ENCODE results near the gene MED22.

The MED22 gene

GRCh38 chr9:133304477-133305377 lies 43.2 kb downstream of the MED22 start:
- Histone ChIP-seq H3K79me1 (ENCODE audit: low read depth, low read length) (no peaks in the 10 kb centered on the region), H3K27me3 (ENCODE audit: control insufficient read depth in 3 of 3, insufficient read depth in 3 of 3, low read depth in 1 of 3, low read length in 3 of 3) (peaks cover 0 to 21% (median 2%) of the 10 kb centered on the region in 3 experiments), H3K23ac (ENCODE audit: low read depth, low read length, poor library complexity) (no peak overlapping the region), H2BK12ac (ENCODE audit: low read length) (no peak overlapping the region), H3K4me1 (ENCODE audit: control insufficient read depth in 2 of 2, insufficient read depth in 1 of 2, low read depth in 1 of 2, low read length in 2 of 2) (peaks cover 0 to 1% of the 10 kb centered on the region in 2 donors), H3K9me3 (replicated peaks in 1 of 2; ENCODE audit: control insufficient read depth in 2 of 2, insufficient read depth in 1 of 2, low read depth in 1 of 2, low read length in 2 of 2) (peaks cover 2 to 4% of the 10 kb centered on the region in 2 donors), H3K27ac (replicated peaks; ENCODE audit: low read length) (no peak overlapping the region), H3K14ac (ENCODE audit: low read length) (no peak overlapping the region), H3K4me2 (ENCODE audit: insufficient read depth, low read length, poor library complexity, severe bottlenecking) (no peak overlapping the region), H3K36me3 (replicated peaks in 1 of 2; ENCODE audit: control insufficient read depth in 2 of 2, insufficient read depth in 2 of 2, low read length in 2 of 2) (no peaks in the 10 kb centered on the region), H2AK5ac (ENCODE audit: low read depth, low read length) (peak overlapping the region; percentile 24), H3K9ac (ENCODE audit: low read depth, low read length, poor library complexity) (no peak overlapping the region), H3K4ac (ENCODE audit: low read length) (no peak overlapping the region), H2BK5ac (ENCODE audit: low read length) (no peak overlapping the region), H2AFZ (ENCODE audit: low read length) (peak overlapping the region; percentile 49), H3K4me3 (ENCODE audit: low read length in 2 of 2) (no peak overlapping the region), H3K18ac (ENCODE audit: low read length) (no peak overlapping the region), H2BK15ac (ENCODE audit: low read length) (no peak overlapping the region), H4K8ac (ENCODE audit: low read depth, low read length) (no peak overlapping the region), H2BK120ac (ENCODE audit: low read depth, low read length) (no peak overlapping the region), H4K91ac (ENCODE audit: low read depth, low read length, poor library complexity) (no peak overlapping the region)
- WGBS, 2 donors (ENCODE audit: extremely low coverage in 2 of 2, insufficient read length in 2 of 2, insufficient replicate concordance in 1 of 2) = no CpG with 5 or more reads among the region's 38 CpGs
- no peak for DNase-seq (ENCODE audit: low spot score)

- Histone ChIP-seq H3K36me3 (replicated peaks in 1 of 2; ENCODE audit: control insufficient read depth in 2 of 2, insufficient read depth in 2 of 2, low read length in 2 of 2) (no peaks in the 10 kb centered on the region), H3K9ac (ENCODE audit: low read depth, low read length, poor library complexity) (no peak overlapping the region), H2BK12ac (ENCODE audit: low read length) (no peak overlapping the region), H3K4me1 (ENCODE audit: control insufficient read depth in 2 of 2, insufficient read depth in 1 of 2, low read depth in 1 of 2, low read length in 2 of 2) (peaks cover 0 to 1% of the 10 kb centered on the region in 2 donors), H3K9me3 (replicated peaks in 1 of 2; ENCODE audit: control insufficient read depth in 2 of 2, insufficient read depth in 1 of 2, low read depth in 1 of 2, low read length in 2 of 2) (peaks cover 0 to 3% of the 10 kb centered on the region in 2 donors), H3K23ac (ENCODE audit: low read depth, low read length, poor library complexity) (no peak overlapping the region), H3K79me1 (ENCODE audit: low read depth, low read length) (no peaks in the 10 kb centered on the region), H2BK5ac (ENCODE audit: low read length) (no peak overlapping the region), H4K91ac (ENCODE audit: low read depth, low read length, poor library complexity) (no peak overlapping the region), H2AFZ (ENCODE audit: low read length) (peak overlapping the region; percentile 49), H3K27ac (replicated peaks; ENCODE audit: low read length) (no peak overlapping the region), H3K18ac (ENCODE audit: low read length) (no peak overlapping the region), H2AK5ac (ENCODE audit: low read depth, low read length) (no peak overlapping the region), H4K8ac (ENCODE audit: low read depth, low read length) (no peak overlapping the region), H2BK120ac (ENCODE audit: low read depth, low read length) (no peak overlapping the region), H3K4me2 (ENCODE audit: insufficient read depth, low read length, poor library complexity, severe bottlenecking) (no peak overlapping the region), H3K4me3 (ENCODE audit: low read length in 2 of 2) (no peak overlapping the region), H3K4ac (ENCODE audit: low read length) (no peak overlapping the region), H3K14ac (ENCODE audit: low read length) (no peak overlapping the region), H3K27me3 (ENCODE audit: control insufficient read depth in 3 of 3, insufficient read depth in 3 of 3, low read depth in 1 of 3, low read length in 3 of 3) (peaks cover 0 to 21% (median 2%) of the 10 kb centered on the region in 3 experiments), H2BK15ac (ENCODE audit: low read length) (no peak overlapping the region)
- no CpG with 5 or more reads among the region's 13 CpGs for WGBS, 2 donors (ENCODE audit: extremely low coverage in 2 of 2, insufficient read length in 2 of 2, insufficient replicate concordance in 1 of 2)
- no peak for DNase-seq (ENCODE audit: low spot score)
These were observed 43.8 kb downstream of the MED22 start for GRCh38 chr9:133304158-133304470.

GRCh38 chr9:133303266-133304157 lies 44.4 kb downstream of the MED22 start:
- WGBS, 2 donors (ENCODE audit: extremely low coverage in 2 of 2, insufficient read length in 2 of 2, insufficient replicate concordance in 1 of 2) = no CpG with 5 or more reads among the region's 26 CpGs
- no peak overlapping the region for H4K8ac ChIP-seq (ENCODE audit: low read depth, low read length)

More at GRCh38 chr9:133303266-133304157, 44.4 kb downstream of the MED22 start:
- no peak overlapping the region for H2BK5ac ChIP-seq (ENCODE audit: low read length)
- no peak overlapping the region for H3K23ac ChIP-seq (ENCODE audit: low read depth, low read length, poor library complexity)
- H3K27ac ChIP-seq (replicated peaks; ENCODE audit: low read length) = no peak overlapping the region
- H2BK12ac ChIP-seq (ENCODE audit: low read length) = no peak overlapping the region
- H3K36me3 ChIP-seq (replicated peaks in 1 of 2; ENCODE audit: control insufficient read depth in 2 of 2, insufficient read depth in 2 of 2, low read length in 2 of 2) = no peaks in the 10 kb centered on the region
- peaks cover 0 to 3% of the 10 kb centered on the region in 2 donors for H3K9me3 ChIP-seq (replicated peaks in 1 of 2; ENCODE audit: control insufficient read depth in 2 of 2, insufficient read depth in 1 of 2, low read depth in 1 of 2, low read length in 2 of 2)
- no peak overlapping the region for H3K4me3 ChIP-seq (ENCODE audit: low read length in 2 of 2)
- H3K27me3 ChIP-seq (ENCODE audit: control insufficient read depth in 3 of 3, insufficient read depth in 3 of 3, low read depth in 1 of 3, low read length in 3 of 3) = peaks cover 0 to 21% (median 2%) of the 10 kb centered on the region in 3 experiments
- H3K4me2 ChIP-seq (ENCODE audit: insufficient read depth, low read length, poor library complexity, severe bottlenecking) = no peak overlapping the region
- no peak overlapping the region for H3K14ac ChIP-seq (ENCODE audit: low read length)
- no peak for DNase-seq (ENCODE audit: low spot score)
- no peak overlapping the region for H2BK15ac ChIP-seq (ENCODE audit: low read length)
- no peaks in the 10 kb centered on the region for H3K79me1 ChIP-seq (ENCODE audit: low read depth, low read length)
- H3K4me1 ChIP-seq (ENCODE audit: control insufficient read depth in 2 of 2, insufficient read depth in 1 of 2, low read depth in 1 of 2, low read length in 2 of 2) = peaks cover 0 to 1% of the 10 kb centered on the region in 2 donors
- H3K4ac ChIP-seq (ENCODE audit: low read length) = no peak overlapping the region
- H3K9ac ChIP-seq (ENCODE audit: low read depth, low read length, poor library complexity) = no peak overlapping the region
- no peak overlapping the region for H4K91ac ChIP-seq (ENCODE audit: low read depth, low read length, poor library complexity)
- H2AFZ ChIP-seq (ENCODE audit: low read length) = peak overlapping the region; percentile 49
- H3K18ac ChIP-seq (ENCODE audit: low read length) = peak overlapping the region; percentile 13
- no peak overlapping the region for H2BK120ac ChIP-seq (ENCODE audit: low read depth, low read length)
- no peak overlapping the region for H2AK5ac ChIP-seq (ENCODE audit: low read depth, low read length)
